Parathyroid adenoma (tissue), 2 donors: ENCODE data around the gene DBNDD1.
"Not testable (repeated sequence)": the region's sequence is repeated elsewhere in the genome, so short reads cannot be mapped to it uniquely, and the experiment has no call there.

Source experiments
- H2AFZ ChIP-seq: fragments of 300-600 bp; sonication (generic); one replicate; pipeline ENCODE4 v1.7.0; 2017; ENCODE audit warnings: antibody characterized with exemption, mild to moderate bottlenecking
- H3K27ac ChIP-seq: fragments of 300-600 bp; sonication (generic); one replicate; pipeline ENCODE4 v1.7.0; 2017
- H3K27me3 ChIP-seq: fragments of 300-600 bp; sonication (generic); one replicate; pipeline ENCODE4 v1.7.0; 2017; ENCODE audit warnings: low read length; ENCODE audit not compliant: control insufficient read depth, insufficient read depth
- H3K36me3 ChIP-seq: fragments of 300-600 bp; sonication (generic); one replicate; pipeline ENCODE4 v1.7.0; 2017; ENCODE audit warnings: low read length; ENCODE audit not compliant: control insufficient read depth, insufficient read depth
- H3K4me1 ChIP-seq: fragments of 300-600 bp; sonication (generic); one replicate; pipeline ENCODE4 v1.7.0; 2017; ENCODE audit warnings: control low read depth
- H3K4me2 ChIP-seq: fragments of 300-600 bp; sonication (generic); one replicate; pipeline ENCODE4 v1.7.0; 2017; ENCODE audit warnings: low read length
- H3K4me3 ChIP-seq: fragments of 300-600 bp; sonication (generic); one replicate; pipeline ENCODE4 v1.7.0; 2017; ENCODE audit warnings: low read depth, low read length
- H3K79me2 ChIP-seq: fragments of 300-600 bp; sonication (generic); one replicate; pipeline ENCODE4 v1.7.0; 2017; ENCODE audit warnings: control low read depth
- H3K9ac ChIP-seq: fragments of 300-600 bp; sonication (generic); one replicate; pipeline ENCODE4 v1.7.0; 2017; ENCODE audit warnings: mild to moderate bottlenecking
- H3K9me3 ChIP-seq: fragments of 300-600 bp; sonication (generic); one replicate; pipeline ENCODE4 v1.7.0; 2017; ENCODE audit warnings: low read length; ENCODE audit not compliant: control insufficient read depth
- CTCF ChIP-seq: fragments of 300-600 bp; sonication (generic); IDR thresholded peaks from one replicate; pipeline ENCODE4 v1.7.0; 2017; ENCODE audit warnings: antibody characterized with exemption, mild to moderate bottlenecking
- donor health status: primary hyperparathyroidism.

Gene DBNDD1

GRCh38 chr16:89973235-89973634 lies 46.0 kb downstream of the DBNDD1 start:
- Histone ChIP-seq H3K27me3 (no peaks in the 10 kb centered on the region), H3K4me3 (peak overlapping the region; percentile 94), H3K4me2 (peak overlapping the region; percentile 99), H2AFZ (peak overlapping the region; percentile 99), H3K79me2 (peaks cover 38% of the 10 kb centered on the region), H3K9ac (peak overlapping the region; percentile 46), H3K4me1 (peaks cover 10% of the 10 kb centered on the region), H3K27ac (peak overlapping the region; percentile 88), H3K36me3 (no peaks in the 10 kb centered on the region), H3K9me3 (no peaks in the 10 kb centered on the region)
- TF ChIP-seq CTCF: no peak

- H3K4me1 ChIP-seq: peaks cover 10% of the 10 kb centered on the region
Observed at GRCh38 chr16:89972244-89973234, 46.7 kb downstream of the DBNDD1 start.

GRCh38 chr16:89971495-89972243 lies 47.6 kb downstream of the DBNDD1 start:
- Histone ChIP-seq H3K27ac (peak overlapping the region; percentile 88), H3K9ac (peak overlapping the region; percentile 46), H2AFZ (peak overlapping the region; percentile 99), H3K27me3 (no peaks in the 10 kb centered on the region), H3K36me3 (no peaks in the 10 kb centered on the region), H3K79me2 (peaks cover 29% of the 10 kb centered on the region), H3K4me3 (peak overlapping the region; percentile 94), H3K4me1 (peaks cover 10% of the 10 kb centered on the region), H3K4me2 (peak overlapping the region; percentile 99), H3K9me3 (no peaks in the 10 kb centered on the region)
- TF ChIP-seq CTCF: no peak

More at GRCh38 chr16:89972244-89973234, 46.7 kb downstream of the DBNDD1 start:
- peaks cover 31% of the 10 kb centered on the region for H3K79me2 ChIP-seq
- no peaks in the 10 kb centered on the region for H3K27me3 ChIP-seq
- peak overlapping the region; percentile 99 for H3K4me2 ChIP-seq
- no peak for TF ChIP-seq CTCF
- H3K27ac ChIP-seq: peak overlapping the region; percentile 88
- peak overlapping the region; percentile 99 for H2AFZ ChIP-seq
- H3K9ac ChIP-seq: peak overlapping the region; percentile 46
- no peaks in the 10 kb centered on the region for H3K36me3 ChIP-seq
- no peaks in the 10 kb centered on the region for H3K9me3 ChIP-seq
- H3K4me3 ChIP-seq: peak overlapping the region; percentile 94

- peaks cover 10% of the 10 kb centered on the region for H3K4me1 ChIP-seq
- no peak overlapping the region for H3K4me3 ChIP-seq
- H2AFZ ChIP-seq: no peak overlapping the region
- no peak overlapping the region for H3K4me2 ChIP-seq
- peaks cover 22% of the 10 kb centered on the region for H3K79me2 ChIP-seq
- TF ChIP-seq CTCF: no peak
- H3K9ac ChIP-seq: no peak overlapping the region
- H3K27ac ChIP-seq: no peak overlapping the region
- no peaks in the 10 kb centered on the region for H3K9me3 ChIP-seq
- H3K36me3 ChIP-seq: no peaks in the 10 kb centered on the region
- no peaks in the 10 kb centered on the region for H3K27me3 ChIP-seq
Observed at GRCh38 chr16:89969741-89970410, 49.4 kb downstream of the DBNDD1 start.

GRCh38 chr16:89968074-89968473 lies 51.2 kb downstream of the DBNDD1 start:
- H3K9me3 ChIP-seq, H3K9ac ChIP-seq, H3K4me3 ChIP-seq, H3K27me3 ChIP-seq, H3K79me2 ChIP-seq, H3K4me1 ChIP-seq, H2AFZ ChIP-seq, H3K4me2 ChIP-seq, H3K36me3 ChIP-seq, H3K27ac ChIP-seq: not testable (repeated sequence)

- not testable (repeated sequence) for H3K9me3 ChIP-seq, H3K4me1 ChIP-seq, H3K27me3 ChIP-seq, H3K79me2 ChIP-seq, H2AFZ ChIP-seq, H3K27ac ChIP-seq, H3K4me2 ChIP-seq, H3K9ac ChIP-seq, H3K36me3 ChIP-seq, H3K4me3 ChIP-seq
Observed at GRCh38 chr16:89967436-89967835, 51.8 kb downstream of the DBNDD1 start.
